ENCODE measurements around the gene PLEK2. TPM values are rescaled to one million over a fixed set of nuclear protein-coding genes. Genes with fewer than 3 reads are reported as not detected.
"Not testable (repeated sequence)": the region's sequence is repeated elsewhere in the genome, so short reads cannot be mapped to it uniquely, and the experiment has no call there.

Gene PLEK2
- total and polyA plus RNA-seq, 3 experiments from 2014 or later = 0.58 to 1.2 (median 0.81) TPM

DNA sequence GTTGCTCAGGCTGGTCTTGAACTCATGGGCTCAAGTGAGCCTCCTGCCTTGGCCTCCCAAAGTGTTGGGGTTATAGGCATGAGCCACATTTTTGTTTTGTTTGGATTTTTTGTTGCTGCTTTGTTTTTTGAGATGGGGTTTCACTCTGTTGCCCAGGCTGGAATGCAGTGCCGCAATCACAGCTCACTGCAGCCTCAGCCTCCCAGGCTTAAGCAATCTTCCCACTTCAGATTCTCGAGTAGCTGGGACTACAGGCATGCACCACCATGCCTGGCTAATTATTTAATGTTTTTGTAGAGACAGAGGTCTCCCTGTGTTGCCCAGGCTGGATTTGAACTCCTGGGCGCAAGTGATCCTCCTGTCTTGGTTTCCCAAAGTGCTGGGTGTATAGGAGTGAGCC is 5.7 kb upstream of the PLEK2 start:
- Histone ChIP-seq H3K4me1 (ENCODE audit: insufficient read depth, low read length) (peaks cover 1% of the 10 kb centered on the region), H3K36me3 (ENCODE audit: insufficient read depth, low read length) (no peaks in the 10 kb centered on the region), H3K27me3 (ENCODE audit: insufficient read depth, low read length, poor library complexity, severe bottlenecking) (no peaks in the 10 kb centered on the region), H3K4me3 (ENCODE audit: low read length) (no peak overlapping the region), H3K27ac (ENCODE audit: low read depth, low read length) (no peak overlapping the region), H3K9me3 (ENCODE audit: low read length) (no peaks in the 10 kb centered on the region)
- CTCF ChIA-PET = interaction anchor here (1.4 to 3.9 kb wide), 3 partner anchors 10 to 286 kb away, joined by 3 to 19 read pairs (median 5); no protein-coding TSS in a partner anchor
- Mint-ChIP-seq H3K27me3 (peaks cover 4% of the 10 kb centered on the region in 2 donors), H3K9me3 (no peaks in the 10 kb centered on the region), H3K4me3 (no peak overlapping the region), H3K4me1 (no peaks in the 10 kb centered on the region), H3K27ac (no peak overlapping the region), H3K36me3 (no peaks in the 10 kb centered on the region)
- POLR2A ChIA-PET = no interaction called here
- no peak for DNase-seq

- Histone ChIP-seq H3K9me3 (ENCODE audit: low read length) (no peaks in the 10 kb centered on the region), H3K27me3 (ENCODE audit: insufficient read depth, low read length, poor library complexity, severe bottlenecking) (no peaks in the 10 kb centered on the region), H3K4me3 (ENCODE audit: low read length) (no peak overlapping the region), H3K36me3 (ENCODE audit: insufficient read depth, low read length) (no peaks in the 10 kb centered on the region), H3K27ac (ENCODE audit: low read depth, low read length) (no peak overlapping the region), H3K4me1 (ENCODE audit: insufficient read depth, low read length) (peaks cover 6% of the 10 kb centered on the region)
- H3K27ac Mint-ChIP-seq = no peak overlapping the region
- peaks cover 0 to 6% (median 2%) of the 10 kb centered on the region in 3 donors for H3K4me1 Mint-ChIP-seq
- no peaks in the 10 kb centered on the region for H3K36me3 Mint-ChIP-seq
- CTCF ChIA-PET = interaction anchor here (1.0 to 3.9 kb wide), 4 partner anchors 9 to 287 kb away, joined by 3 to 19 read pairs (median 6); no protein-coding TSS in a partner anchor
- H3K27me3 Mint-ChIP-seq = peaks cover 4 to 9% of the 10 kb centered on the region in 2 donors
- H3K9me3 Mint-ChIP-seq = no peaks in the 10 kb centered on the region
- DNase-seq = no peak
- H3K4me3 Mint-ChIP-seq = no peak overlapping the region
- POLR2A ChIA-PET = interaction anchor here (0.5 kb wide), 1 partner anchor 115 kb away, joined by 3 read pairs; no protein-coding TSS in a partner anchor
These were observed 4.8 kb upstream of the PLEK2 start for GRCh38 chr14:67416810-67417209.

- Histone ChIP-seq H3K27me3 (ENCODE audit: insufficient read depth, low read length, poor library complexity, severe bottlenecking) (no peaks in the 10 kb centered on the region), H3K9me3 (ENCODE audit: low read length) (no peaks in the 10 kb centered on the region), H3K4me1 (ENCODE audit: insufficient read depth, low read length) (peaks cover 6% of the 10 kb centered on the region), H3K36me3 (ENCODE audit: insufficient read depth, low read length) (no peaks in the 10 kb centered on the region), H3K27ac (ENCODE audit: low read depth, low read length) (no peak overlapping the region), H3K4me3 (ENCODE audit: low read length) (no peak overlapping the region)
- Mint-ChIP-seq H3K4me1 (peaks cover 0 to 9% (median 2%) of the 10 kb centered on the region in 3 donors), H3K9me3 (no peaks in the 10 kb centered on the region), H3K36me3 (no peaks in the 10 kb centered on the region), H3K27ac (no peak overlapping the region), H3K4me3 (no peak overlapping the region), H3K27me3 (peaks cover 4 to 9% of the 10 kb centered on the region in 2 donors)
- CTCF ChIA-PET = interaction anchor here (1.0 to 3.9 kb wide), 3 partner anchors 9 to 155 kb away, joined by 3 to 19 read pairs (median 6); no protein-coding TSS in a partner anchor
- POLR2A ChIA-PET = no interaction called here
- no peak for DNase-seq
These were observed 4.1 kb upstream of the PLEK2 start for GRCh38 chr14:67416085-67416484.

DNA sequence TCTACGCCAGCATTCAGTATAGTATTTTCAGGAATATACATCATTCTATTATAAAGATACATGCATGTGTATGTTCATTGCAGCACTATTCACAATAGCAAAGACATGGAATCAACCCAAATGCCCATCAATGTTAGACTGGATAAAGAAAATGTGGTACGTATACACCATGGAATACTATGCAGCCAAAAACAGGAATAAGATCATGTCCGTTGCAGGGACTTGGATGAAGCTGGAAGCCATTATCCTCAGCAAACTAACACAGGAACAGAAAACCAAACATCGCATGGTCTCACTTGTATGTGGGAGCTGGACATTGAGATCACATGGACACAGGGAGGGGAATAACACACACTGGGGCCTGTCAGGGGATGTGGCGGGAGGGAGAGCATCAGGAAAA is 3.6 kb upstream of the PLEK2 start:
- H3K27me3 Mint-ChIP-seq; H3K9me3 ChIP-seq (ENCODE audit: low read length); H3K4me1 ChIP-seq (ENCODE audit: insufficient read depth, low read length); DNase-seq; H3K27ac Mint-ChIP-seq; H3K36me3 ChIP-seq (ENCODE audit: insufficient read depth, low read length); H3K27me3 ChIP-seq (ENCODE audit: insufficient read depth, low read length, poor library complexity, severe bottlenecking); H3K27ac ChIP-seq (ENCODE audit: low read depth, low read length); H3K4me1 Mint-ChIP-seq; POLR2A ChIA-PET; H3K9me3 Mint-ChIP-seq; H3K36me3 Mint-ChIP-seq; H3K4me3 Mint-ChIP-seq; H3K4me3 ChIP-seq (ENCODE audit: low read length): not testable (repeated sequence)
- CTCF ChIA-PET = interaction anchor here (1.5 to 3.9 kb wide), 2 partner anchors 12 to 156 kb away, joined by 6 to 19 read pairs; no protein-coding TSS in a partner anchor

DNA sequence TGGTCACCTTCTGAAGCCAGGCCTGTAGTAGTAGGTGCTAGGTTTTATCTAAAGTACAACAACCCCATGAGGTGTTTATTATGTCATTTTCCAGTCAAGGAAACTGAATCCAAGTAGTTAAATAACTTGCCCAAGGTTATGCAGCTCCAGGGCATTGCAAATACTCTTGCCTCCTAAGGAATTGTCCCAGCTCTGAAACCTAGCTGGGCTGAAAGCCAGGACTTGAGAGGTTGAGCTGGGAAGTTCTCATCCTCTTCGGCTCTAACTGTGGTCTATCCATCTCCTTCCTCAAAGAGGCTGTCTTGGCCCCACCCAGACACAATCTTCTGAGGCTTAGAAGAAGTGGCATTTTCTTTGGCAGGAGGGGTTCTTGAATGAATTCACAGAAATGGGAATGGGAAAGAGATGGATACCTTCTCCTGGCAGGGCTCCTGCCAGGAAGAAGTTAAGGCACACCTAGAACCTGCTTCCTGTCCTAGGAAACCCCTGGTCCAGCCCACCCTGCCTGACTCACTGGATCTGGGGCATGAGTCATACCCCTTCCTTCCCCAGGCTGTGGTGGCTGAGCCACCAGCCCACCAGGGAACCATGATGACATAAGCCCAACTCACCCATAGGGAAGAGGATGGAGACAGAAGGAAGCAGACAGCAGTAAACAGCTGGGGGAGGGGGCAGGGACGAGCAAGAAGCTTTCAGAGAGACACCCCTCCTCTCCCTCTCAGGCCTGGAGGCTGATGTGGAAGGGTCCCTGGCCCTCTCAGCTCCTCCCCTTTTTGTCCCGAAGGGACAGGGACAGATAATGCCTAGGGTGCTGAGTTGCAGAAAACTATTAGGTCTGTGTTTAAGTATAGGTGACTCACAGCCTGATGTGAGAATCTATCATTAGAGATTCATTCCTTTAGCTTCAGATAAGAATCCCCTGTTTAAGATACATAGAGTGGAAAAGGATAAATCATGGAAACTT is 2.1 kb upstream of the PLEK2 start:
- H3K4me1 ChIP-seq (ENCODE audit: insufficient read depth, low read length) = peaks cover 6% of the 10 kb centered on the region
- no peak for DNase-seq
- no peaks in the 10 kb centered on the region for H3K36me3 ChIP-seq (ENCODE audit: insufficient read depth, low read length)
- no peaks in the 10 kb centered on the region for H3K9me3 ChIP-seq (ENCODE audit: low read length)
- Mint-ChIP-seq H3K27me3 (peaks cover 4 to 9% of the 10 kb centered on the region in 2 donors), H3K4me1 (peaks cover 0 to 9% (median 2%) of the 10 kb centered on the region in 3 donors), H3K9me3 (no peaks in the 10 kb centered on the region), H3K36me3 (no peaks in the 10 kb centered on the region), H3K27ac (no peak overlapping the region), H3K4me3 (no peak overlapping the region)
- ChIA-PET POLR2A (no interaction called here), CTCF (interaction anchor here (1.0 to 2.5 kb wide), 4 partner anchors 13 to 170 kb away, joined by 3 to 13 read pairs (median 4); no protein-coding TSS in a partner anchor)
- H3K27ac ChIP-seq (ENCODE audit: low read depth, low read length) = no peak overlapping the region
- no peak overlapping the region for H3K4me3 ChIP-seq (ENCODE audit: low read length)
- no peaks in the 10 kb centered on the region for H3K27me3 ChIP-seq (ENCODE audit: insufficient read depth, low read length, poor library complexity, severe bottlenecking)

DNA sequence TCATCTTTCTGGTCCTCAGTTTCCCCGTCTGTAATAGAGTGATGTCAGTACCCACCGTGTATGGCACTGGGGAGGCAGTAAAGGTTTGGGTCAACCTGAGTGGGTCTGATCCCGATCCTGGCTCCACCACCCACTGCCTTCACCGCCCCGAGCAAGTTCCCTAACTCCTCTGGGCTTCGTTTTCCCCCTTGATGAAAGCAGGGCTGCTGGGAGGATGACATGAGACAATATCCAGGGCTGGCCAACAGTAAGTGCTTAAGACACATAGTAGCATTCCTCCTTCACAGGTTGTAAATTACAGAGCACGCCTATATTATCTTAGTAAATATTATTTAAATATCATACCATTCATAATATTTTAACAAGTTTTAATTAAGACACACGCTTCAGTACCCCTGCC is 595 bp downstream of the PLEK2 start:
- no peaks in the 10 kb centered on the region for H3K36me3 Mint-ChIP-seq
- no peak for DNase-seq
- ChIA-PET POLR2A (no interaction called here), CTCF (interaction anchor here (1.2 to 1.3 kb wide), 2 partner anchors 16 to 160 kb away, joined by 3 to 6 read pairs; no protein-coding TSS in a partner anchor)
- H3K9me3 Mint-ChIP-seq = no peaks in the 10 kb centered on the region
- no peak overlapping the region for H3K4me3 ChIP-seq (ENCODE audit: low read length)
- H3K9me3 ChIP-seq (ENCODE audit: low read length) = no peaks in the 10 kb centered on the region
- H3K36me3 ChIP-seq (ENCODE audit: insufficient read depth, low read length) = no peaks in the 10 kb centered on the region
- peaks cover 6% of the 10 kb centered on the region for H3K4me1 ChIP-seq (ENCODE audit: insufficient read depth, low read length)
- H3K27ac Mint-ChIP-seq = peak overlapping the region in 1 of 8 donors; percentile 19
- peak overlapping the region in 4 of 7 donors; percentile 20 to 72 (median 52) for H3K4me3 Mint-ChIP-seq
- no peak overlapping the region for H3K27ac ChIP-seq (ENCODE audit: low read depth, low read length)
- H3K27me3 Mint-ChIP-seq = peaks cover 6 to 9% of the 10 kb centered on the region in 2 donors
- no peaks in the 10 kb centered on the region for H3K27me3 ChIP-seq (ENCODE audit: insufficient read depth, low read length, poor library complexity, severe bottlenecking)
- peaks cover 0 to 9% (median 2%) of the 10 kb centered on the region in 3 donors for H3K4me1 Mint-ChIP-seq

DNA sequence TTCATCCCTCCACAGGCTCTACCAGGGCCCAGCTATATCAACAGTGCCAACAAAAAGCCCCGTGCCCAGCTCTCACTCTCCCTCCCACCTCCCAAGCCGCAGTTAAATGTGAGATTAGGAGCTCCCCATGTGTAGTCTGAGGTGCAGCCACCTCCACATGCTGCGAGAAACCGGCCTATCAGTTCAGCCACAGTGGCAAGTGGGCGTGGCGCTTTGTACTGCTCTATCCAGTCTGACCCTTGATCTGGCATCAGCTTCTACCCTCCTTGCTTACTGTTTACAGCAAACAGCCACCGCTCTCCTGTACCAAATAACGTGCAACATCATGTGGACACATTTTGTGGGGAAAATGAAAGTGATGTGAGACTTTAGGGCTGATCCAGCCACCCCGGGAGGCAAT is 1.7 kb downstream of the PLEK2 start:
- no peaks in the 10 kb centered on the region for H3K36me3 ChIP-seq (ENCODE audit: insufficient read depth, low read length)
- POLR2A ChIA-PET = no interaction called here
- DNase-seq = no peak

GRCh38 chr14:67409461-67409860 is 2.5 kb downstream of the PLEK2 start:
- no peaks in the 10 kb centered on the region for H3K36me3 Mint-ChIP-seq
- CTCF ChIA-PET = interaction anchor here (1.3 to 1.9 kb wide), 3 partner anchors 18 to 209 kb away, joined by 3 to 6 read pairs (median 5); no protein-coding TSS in a partner anchor
- peaks cover 0 to 9% (median 2%) of the 10 kb centered on the region in 3 donors for H3K4me1 Mint-ChIP-seq
- H3K27me3 Mint-ChIP-seq = peaks cover 4 to 9% of the 10 kb centered on the region in 2 donors
- H3K4me3 ChIP-seq (ENCODE audit: low read length) = no peak overlapping the region
- H3K27ac Mint-ChIP-seq = no peak overlapping the region
- H3K36me3 ChIP-seq (ENCODE audit: insufficient read depth, low read length) = no peaks in the 10 kb centered on the region
- no peaks in the 10 kb centered on the region for H3K27me3 ChIP-seq (ENCODE audit: insufficient read depth, low read length, poor library complexity, severe bottlenecking)
- H3K27ac ChIP-seq (ENCODE audit: low read depth, low read length) = no peak overlapping the region
- H3K9me3 ChIP-seq (ENCODE audit: low read length) = no peaks in the 10 kb centered on the region
- H3K4me3 Mint-ChIP-seq = no peak overlapping the region
- POLR2A ChIA-PET = no interaction called here
- peaks cover 6% of the 10 kb centered on the region for H3K4me1 ChIP-seq (ENCODE audit: insufficient read depth, low read length)
- no peak for DNase-seq
- H3K9me3 Mint-ChIP-seq = no peaks in the 10 kb centered on the region

More for the DNA sequence above, 1.7 kb downstream of the PLEK2 start:
- no peaks in the 10 kb centered on the region for H3K36me3 Mint-ChIP-seq
- Histone ChIP-seq H3K4me1 (ENCODE audit: insufficient read depth, low read length) (peaks cover 6% of the 10 kb centered on the region), H3K9me3 (ENCODE audit: low read length) (no peaks in the 10 kb centered on the region), H3K4me3 (ENCODE audit: low read length) (no peak overlapping the region), H3K27me3 (ENCODE audit: insufficient read depth, low read length, poor library complexity, severe bottlenecking) (no peaks in the 10 kb centered on the region), H3K27ac (ENCODE audit: low read depth, low read length) (no peak overlapping the region)
- CTCF ChIA-PET = interaction anchor here (1.3 to 1.9 kb wide), 3 partner anchors 17 to 208 kb away, joined by 3 to 6 read pairs (median 4); partner anchors contain the start of genes ATP6V1D and EIF2S1
- no peak overlapping the region for H3K27ac Mint-ChIP-seq
- H3K4me1 Mint-ChIP-seq = peaks cover 0 to 9% (median 2%) of the 10 kb centered on the region in 3 donors
- H3K9me3 Mint-ChIP-seq = no peaks in the 10 kb centered on the region
- peak overlapping the region in 1 of 7 donors; percentile 6 for H3K4me3 Mint-ChIP-seq
- H3K27me3 Mint-ChIP-seq = peaks cover 4 to 9% of the 10 kb centered on the region in 2 donors
